ENCODE measurements around the gene KAT2B.

The KAT2B gene

DNA sequence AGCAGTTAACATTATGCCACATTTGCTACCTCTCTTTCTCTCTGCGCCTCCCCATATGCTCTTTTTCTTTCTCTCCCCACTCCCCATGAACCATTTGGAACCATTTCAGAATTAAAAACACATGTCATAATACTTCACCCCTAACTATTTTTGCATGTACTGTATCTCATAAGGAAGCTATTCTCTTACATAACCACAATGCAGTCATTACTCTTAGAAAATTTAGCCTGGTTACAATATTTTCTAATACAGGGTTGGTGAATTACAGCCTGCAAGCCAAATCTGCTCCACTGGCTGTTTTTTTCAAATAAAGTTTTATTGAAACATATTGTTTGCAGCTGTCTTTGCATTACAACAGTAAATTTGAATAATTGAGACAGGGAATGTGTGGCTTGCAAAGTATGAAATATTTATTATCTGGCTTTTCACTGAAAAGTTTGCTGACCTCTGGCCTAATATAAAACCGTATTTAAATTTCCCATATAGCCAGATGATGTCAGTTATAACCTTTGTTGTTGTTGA, 82.9 kb downstream of the KAT2B start:
- H3K4me3 ChIP-seq = no peak overlapping the region
- no peaks in the 10 kb centered on the region for H3K9me3 ChIP-seq (ENCODE audit: low read depth, low read length)
- no peak overlapping the region for H3K9ac ChIP-seq (ENCODE audit: insufficient read length)
- H3K27ac ChIP-seq = peak overlapping the region; percentile 36; the same call in 1 of the 2 replicates
- no peaks in the 10 kb centered on the region for H3K36me3 ChIP-seq (ENCODE audit: insufficient read depth, low read length)
- no peak for TF ChIP-seq FOXP2 (optimal IDR thresholded peaks at IDR 0.05; ENCODE audit: control extremely low read depth, extremely low read length, insufficient read depth)
- TF ChIP-seq POLR2AphosphoS5 (IDR thresholded peaks at IDR 0.05; ENCODE audit: borderline replicate concordance, low read depth, low read length) = no peak
- no peak for TF ChIP-seq EZH2 (IDR thresholded peaks at IDR 0.05)
- DNase-seq (ENCODE audit: low read depth, low spot score) = no peak

GRCh38 chr3:20125289-20125688, 85.0 kb downstream of the KAT2B start:
- H3K9me3 ChIP-seq (ENCODE audit: low read depth, low read length) = no peaks in the 10 kb centered on the region
- H3K36me3 ChIP-seq (ENCODE audit: insufficient read depth, low read length) = no peaks in the 10 kb centered on the region
- H3K4me3 ChIP-seq = no peak overlapping the region
- no peak overlapping the region for H3K27ac ChIP-seq
- no peak overlapping the region for H3K9ac ChIP-seq (ENCODE audit: insufficient read length)
- TF ChIP-seq EZH2 (IDR thresholded peaks at IDR 0.05) = no peak
- TF ChIP-seq POLR2AphosphoS5 (IDR thresholded peaks at IDR 0.05; ENCODE audit: borderline replicate concordance, low read depth, low read length) = no peak
- TF ChIP-seq FOXP2 (optimal IDR thresholded peaks at IDR 0.05; ENCODE audit: control extremely low read depth, extremely low read length, insufficient read depth) = no peak
- DNase-seq (ENCODE audit: low read depth, low spot score) = no peak

- Histone ChIP-seq H3K4me3 (no peak overlapping the region), H3K27ac (no peak overlapping the region), H3K9ac (ENCODE audit: insufficient read length) (no peak overlapping the region), H3K36me3 (ENCODE audit: insufficient read depth, low read length) (no peaks in the 10 kb centered on the region), H3K9me3 (ENCODE audit: low read depth, low read length) (no peaks in the 10 kb centered on the region)
- TF ChIP-seq EZH2 (IDR thresholded peaks at IDR 0.05) (no peak), FOXP2 (optimal IDR thresholded peaks at IDR 0.05; ENCODE audit: control extremely low read depth, extremely low read length, insufficient read depth) (no peak), POLR2AphosphoS5 (IDR thresholded peaks at IDR 0.05; ENCODE audit: borderline replicate concordance, low read depth, low read length) (no peak)
- DNase-seq (ENCODE audit: low read depth, low spot score) = no peak
Measured at GRCh38 chr3:20125897-20126296, 85.7 kb downstream of the KAT2B start.

DNA sequence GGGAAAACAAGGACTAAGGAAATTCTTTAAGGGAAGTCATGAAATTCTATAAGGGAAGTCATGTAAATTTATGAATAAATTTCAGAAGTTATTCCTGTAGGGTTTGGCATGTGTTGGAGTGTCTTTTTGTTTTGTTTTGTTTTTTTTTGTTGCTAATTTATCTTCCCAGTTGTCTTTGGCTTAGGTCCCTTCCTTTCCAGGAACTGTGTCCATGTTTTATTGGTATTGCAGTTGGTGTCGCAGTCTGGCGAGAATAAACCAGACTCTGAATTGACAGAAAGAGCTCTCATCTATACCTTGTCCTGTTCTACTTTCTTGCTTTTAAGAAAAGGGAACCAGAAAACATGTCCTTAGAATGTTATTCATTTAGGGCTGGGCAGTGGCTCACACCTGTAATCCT, 88.1 kb downstream of the KAT2B start:
- Histone ChIP-seq H3K9ac (ENCODE audit: insufficient read length) (no peak overlapping the region), H3K9me3 (ENCODE audit: low read depth, low read length) (no peaks in the 10 kb centered on the region), H3K36me3 (ENCODE audit: insufficient read depth, low read length) (no peaks in the 10 kb centered on the region), H3K4me3 (no peak overlapping the region), H3K27ac (no peak overlapping the region)
- TF ChIP-seq POLR2AphosphoS5 (IDR thresholded peaks at IDR 0.05; ENCODE audit: borderline replicate concordance, low read depth, low read length) (no peak), EZH2 (IDR thresholded peaks at IDR 0.05) (no peak), FOXP2 (optimal IDR thresholded peaks at IDR 0.05; ENCODE audit: control extremely low read depth, extremely low read length, insufficient read depth) (no peak)
- no peak for DNase-seq (ENCODE audit: low read depth, low spot score)

DNA sequence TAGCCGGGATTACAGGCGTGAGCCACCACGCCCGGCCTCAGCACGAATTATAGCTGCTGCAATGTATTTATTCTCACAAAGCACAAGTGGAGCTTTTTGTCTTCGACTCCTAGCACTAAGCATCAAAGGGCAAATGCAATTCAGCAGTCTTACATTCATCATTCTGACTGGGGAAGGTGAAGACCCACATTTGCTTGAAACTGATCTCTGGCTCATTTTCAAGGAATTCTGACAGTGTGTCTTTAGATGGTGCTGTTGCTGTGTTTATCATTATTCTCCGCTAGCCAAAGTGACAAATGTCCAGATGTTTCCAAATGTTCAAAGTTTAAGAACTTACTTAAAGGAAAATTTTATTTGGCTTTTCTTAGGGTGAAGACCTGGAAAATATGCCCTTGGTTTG, 89.9 kb downstream of the KAT2B start:
- Histone ChIP-seq H3K36me3 (ENCODE audit: insufficient read depth, low read length) (no peaks in the 10 kb centered on the region), H3K9me3 (ENCODE audit: low read depth, low read length) (no peaks in the 10 kb centered on the region), H3K27ac (no peak overlapping the region), H3K9ac (ENCODE audit: insufficient read length) (no peak overlapping the region), H3K4me3 (no peak overlapping the region)
- DNase-seq (ENCODE audit: low read depth, low spot score) = no peak
- TF ChIP-seq EZH2 (IDR thresholded peaks at IDR 0.05) = no peak
- TF ChIP-seq FOXP2 (optimal IDR thresholded peaks at IDR 0.05; ENCODE audit: control extremely low read depth, extremely low read length, insufficient read depth) = no peak
- no peak for TF ChIP-seq POLR2AphosphoS5 (IDR thresholded peaks at IDR 0.05; ENCODE audit: borderline replicate concordance, low read depth, low read length)

DNA sequence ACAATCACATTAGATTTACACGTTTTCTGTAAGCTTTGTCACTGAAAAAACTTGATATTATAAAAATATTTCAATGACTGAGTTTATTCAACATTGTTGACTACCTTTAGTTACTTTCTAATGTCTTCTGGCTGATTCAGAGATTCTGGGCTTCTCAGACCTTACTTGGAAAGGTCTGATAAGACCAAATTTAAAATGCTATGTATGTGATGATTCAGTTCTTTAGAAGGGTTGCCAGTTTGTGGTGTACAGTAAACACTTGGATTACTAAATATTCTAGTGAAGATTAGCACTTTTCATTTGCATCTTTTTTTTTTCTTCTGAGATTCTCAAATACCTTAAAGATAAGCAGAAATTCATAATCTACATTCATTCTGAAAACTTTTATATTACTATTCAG, 96.0 kb downstream of the KAT2B start:
- no peak for DNase-seq (ENCODE audit: low read depth, low spot score)
- Histone ChIP-seq H3K27ac (no peak overlapping the region), H3K9ac (ENCODE audit: insufficient read length) (no peak overlapping the region), H3K9me3 (ENCODE audit: low read depth, low read length) (no peaks in the 10 kb centered on the region), H3K4me3 (no peak overlapping the region), H3K36me3 (ENCODE audit: insufficient read depth, low read length) (no peaks in the 10 kb centered on the region)
- no peak for TF ChIP-seq FOXP2 (optimal IDR thresholded peaks at IDR 0.05; ENCODE audit: control extremely low read depth, extremely low read length, insufficient read depth)
- no peak for TF ChIP-seq EZH2 (IDR thresholded peaks at IDR 0.05)
- TF ChIP-seq POLR2AphosphoS5 (IDR thresholded peaks at IDR 0.05; ENCODE audit: borderline replicate concordance, low read depth, low read length) = no peak

GRCh38 chr3:20137647-20138046, 97.4 kb downstream of the KAT2B start:
- TF ChIP-seq POLR2AphosphoS5 (IDR thresholded peaks at IDR 0.05; ENCODE audit: borderline replicate concordance, low read depth, low read length) = no peak
- TF ChIP-seq EZH2 (IDR thresholded peaks at IDR 0.05) = no peak
- TF ChIP-seq FOXP2 (optimal IDR thresholded peaks at IDR 0.05; ENCODE audit: control extremely low read depth, extremely low read length, insufficient read depth) = no peak
- Histone ChIP-seq H3K4me3 (no peak overlapping the region), H3K9me3 (ENCODE audit: low read depth, low read length) (no peaks in the 10 kb centered on the region), H3K27ac (no peak overlapping the region), H3K36me3 (ENCODE audit: insufficient read depth, low read length) (no peaks in the 10 kb centered on the region), H3K9ac (ENCODE audit: insufficient read length) (no peak overlapping the region)
- no peak for DNase-seq (ENCODE audit: low read depth, low spot score)

- Histone ChIP-seq H3K4me3 (no peak overlapping the region), H3K9ac (ENCODE audit: insufficient read length) (no peak overlapping the region), H3K9me3 (ENCODE audit: low read depth, low read length) (no peaks in the 10 kb centered on the region), H3K36me3 (ENCODE audit: insufficient read depth, low read length) (no peaks in the 10 kb centered on the region), H3K27ac (no peak overlapping the region)
- no peak for TF ChIP-seq EZH2 (IDR thresholded peaks at IDR 0.05)
- TF ChIP-seq POLR2AphosphoS5 (IDR thresholded peaks at IDR 0.05; ENCODE audit: borderline replicate concordance, low read depth, low read length) = no peak
- no peak for TF ChIP-seq FOXP2 (optimal IDR thresholded peaks at IDR 0.05; ENCODE audit: control extremely low read depth, extremely low read length, insufficient read depth)
- no peak for DNase-seq (ENCODE audit: low read depth, low spot score)
Measured at GRCh38 chr3:20140881-20141280, 100.6 kb downstream of the KAT2B start.

GRCh38 chr3:20141316-20141715, 101.1 kb downstream of the KAT2B start:
- no peak overlapping the region for H3K4me3 ChIP-seq
- no peak overlapping the region for H3K27ac ChIP-seq
- H3K36me3 ChIP-seq (ENCODE audit: insufficient read depth, low read length) = no peaks in the 10 kb centered on the region
- H3K9me3 ChIP-seq (ENCODE audit: low read depth, low read length) = no peaks in the 10 kb centered on the region
- no peak for DNase-seq (ENCODE audit: low read depth, low spot score)
- TF ChIP-seq FOXP2 (optimal IDR thresholded peaks at IDR 0.05; ENCODE audit: control extremely low read depth, extremely low read length, insufficient read depth) = no peak
- no peak for TF ChIP-seq POLR2AphosphoS5 (IDR thresholded peaks at IDR 0.05; ENCODE audit: borderline replicate concordance, low read depth, low read length)
- no peak for TF ChIP-seq EZH2 (IDR thresholded peaks at IDR 0.05)
- H3K9ac ChIP-seq (ENCODE audit: insufficient read length) = no peak overlapping the region

Measured in SK-N-MC (cell line).